ENCODE results near the gene UBA1.

UBA1 gene

DNA sequence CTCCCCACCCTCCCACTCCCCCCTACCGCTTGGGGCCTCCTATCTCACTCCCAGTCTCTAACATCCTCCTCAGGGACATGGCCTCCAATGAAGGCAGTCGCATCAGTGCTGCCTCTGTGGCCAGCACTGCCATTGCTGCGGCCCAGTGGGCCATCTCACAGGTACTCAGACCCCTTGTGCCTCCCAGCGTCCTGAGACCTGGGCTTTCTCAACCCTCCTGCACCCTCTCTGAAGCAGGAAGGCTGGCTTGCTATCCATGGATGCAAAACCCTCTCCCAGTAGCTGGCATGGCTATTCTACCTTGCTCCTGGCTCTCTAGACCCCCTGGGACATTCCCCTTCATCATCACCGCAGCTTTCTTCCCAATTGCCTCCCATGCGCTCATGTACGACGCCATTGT is 13.3 kb upstream of the UBA1 start:
- DNase-seq (ENCODE audit: extremely low read depth, insufficient read length), result no peak
- no peak overlapping the region for H3K4me3 ChIP-seq (replicated peaks; ENCODE audit: low read depth, low read length)
- peaks cover 12% of the 10 kb centered on the region for H3K36me3 ChIP-seq (ENCODE audit: control insufficient read depth, insufficient read depth, low read length)
- H3K27me3 ChIP-seq (replicated peaks; ENCODE audit: control insufficient read depth, insufficient read depth, low read length), result no peaks in the 10 kb centered on the region; the same call in 1 of the 2 replicates
- TF ChIP-seq, protein P1, sequence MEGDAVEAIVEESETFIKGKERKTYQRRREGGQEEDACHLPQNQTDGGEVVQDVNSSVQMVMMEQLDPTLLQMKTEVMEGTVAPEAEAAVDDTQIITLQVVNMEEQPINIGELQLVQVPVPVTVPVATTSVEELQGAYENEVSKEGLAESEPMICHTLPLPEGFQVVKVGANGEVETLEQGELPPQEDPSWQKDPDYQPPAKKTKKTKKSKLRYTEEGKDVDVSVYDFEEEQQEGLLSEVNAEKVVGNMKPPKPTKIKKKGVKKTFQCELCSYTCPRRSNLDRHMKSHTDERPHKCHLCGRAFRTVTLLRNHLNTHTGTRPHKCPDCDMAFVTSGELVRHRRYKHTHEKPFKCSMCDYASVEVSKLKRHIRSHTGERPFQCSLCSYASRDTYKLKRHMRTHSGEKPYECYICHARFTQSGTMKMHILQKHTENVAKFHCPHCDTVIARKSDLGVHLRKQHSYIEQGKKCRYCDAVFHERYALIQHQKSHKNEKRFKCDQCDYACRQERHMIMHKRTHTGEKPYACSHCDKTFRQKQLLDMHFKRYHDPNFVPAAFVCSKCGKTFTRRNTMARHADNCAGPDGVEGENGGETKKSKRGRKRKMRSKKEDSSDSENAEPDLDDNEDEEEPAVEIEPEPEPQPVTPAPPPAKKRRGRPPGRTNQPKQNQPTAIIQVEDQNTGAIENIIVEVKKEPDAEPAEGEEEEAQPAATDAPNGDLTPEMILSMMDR (IDR thresholded peaks at IDR 0.05; ENCODE audit: insufficient read depth, low read length, poor library complexity, severe bottlenecking), result no peak

GRCh38 chrX:47181301-47181700 is 12.3 kb upstream of the UBA1 start:
- Histone ChIP-seq H3K27me3 (replicated peaks; ENCODE audit: control insufficient read depth, insufficient read depth, low read length) (no peaks in the 10 kb centered on the region; the same call in 1 of the 2 replicates), H3K36me3 (ENCODE audit: control insufficient read depth, insufficient read depth, low read length) (peaks cover 15% of the 10 kb centered on the region), H3K4me3 (replicated peaks; ENCODE audit: low read depth, low read length) (no peak overlapping the region)
- no peak for DNase-seq (ENCODE audit: extremely low read depth, insufficient read length)
- TF ChIP-seq, protein P1 (IDR thresholded peaks at IDR 0.05; ENCODE audit: insufficient read depth, low read length, poor library complexity, severe bottlenecking), result no peak

DNA sequence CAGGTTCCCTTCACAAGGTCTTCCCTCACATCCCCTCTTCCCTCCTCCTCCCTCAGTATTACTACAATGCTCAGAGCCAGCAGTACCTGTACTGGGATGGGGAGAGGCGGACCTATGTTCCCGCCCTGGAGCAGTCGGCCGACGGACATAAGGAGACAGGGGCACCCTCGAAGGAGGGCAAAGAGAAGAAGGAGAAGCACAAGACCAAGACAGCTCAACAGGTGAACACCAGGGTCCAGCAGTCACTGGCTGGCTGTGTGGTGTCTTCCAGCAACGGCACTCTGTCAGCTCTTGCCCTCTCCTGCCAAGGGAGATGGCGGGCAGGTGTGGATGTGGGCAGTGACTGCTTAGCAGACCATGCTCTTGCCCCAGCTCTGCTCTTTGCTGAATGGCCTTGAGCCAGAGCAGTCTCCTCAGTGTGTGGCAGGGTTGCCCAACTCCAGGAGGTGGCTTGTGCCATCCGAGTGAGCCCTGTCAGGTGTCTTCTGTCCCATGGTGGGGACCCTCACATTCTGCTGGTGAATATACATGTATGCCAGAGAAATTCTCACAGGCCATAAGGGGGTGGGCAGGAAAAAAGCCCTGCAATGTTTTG is 11.4 kb upstream of the UBA1 start:
- TF ChIP-seq, protein P1 (IDR thresholded peaks at IDR 0.05; ENCODE audit: insufficient read depth, low read length, poor library complexity, severe bottlenecking), result no peak
- Histone ChIP-seq H3K27me3 (replicated peaks; ENCODE audit: control insufficient read depth, insufficient read depth, low read length) (no peaks in the 10 kb centered on the region; the same call in 1 of the 2 replicates), H3K4me3 (replicated peaks; ENCODE audit: low read depth, low read length) (no peak overlapping the region), H3K36me3 (ENCODE audit: control insufficient read depth, insufficient read depth, low read length) (peaks cover 14% of the 10 kb centered on the region)
- no peak for DNase-seq (ENCODE audit: extremely low read depth, insufficient read length)

- Histone ChIP-seq H3K4me3 (replicated peaks; ENCODE audit: low read depth, low read length) (no peak overlapping the region), H3K36me3 (ENCODE audit: control insufficient read depth, insufficient read depth, low read length) (peaks cover 14% of the 10 kb centered on the region), H3K27me3 (replicated peaks; ENCODE audit: control insufficient read depth, insufficient read depth, low read length) (no peaks in the 10 kb centered on the region; the same call in 1 of the 2 replicates)
- no peak for DNase-seq (ENCODE audit: extremely low read depth, insufficient read length)
- TF ChIP-seq, protein P1 (IDR thresholded peaks at IDR 0.05; ENCODE audit: insufficient read depth, low read length, poor library complexity, severe bottlenecking), result no peak
Measured at GRCh38 chrX:47184486-47184885, 9.1 kb upstream of the UBA1 start.

GRCh38 chrX:47185241-47185640 is 8.4 kb upstream of the UBA1 start:
- TF ChIP-seq, protein P1 (IDR thresholded peaks at IDR 0.05; ENCODE audit: insufficient read depth, low read length, poor library complexity, severe bottlenecking), result no peak
- Histone ChIP-seq H3K27me3 (replicated peaks; ENCODE audit: control insufficient read depth, insufficient read depth, low read length) (no peaks in the 10 kb centered on the region; the same call in 1 of the 2 replicates), H3K36me3 (ENCODE audit: control insufficient read depth, insufficient read depth, low read length) (peaks cover 14% of the 10 kb centered on the region), H3K4me3 (replicated peaks; ENCODE audit: low read depth, low read length) (no peak overlapping the region)
- no peak for DNase-seq (ENCODE audit: extremely low read depth, insufficient read length)
